Right ventricle myocardium inferior (tissue), 1 donor: ENCODE results near the gene ABCA13. TPM values are rescaled to one million over a fixed set of nuclear protein-coding genes. Genes with fewer than 3 reads are reported as not detected.
"Not testable (repeated sequence)": the region's sequence is repeated elsewhere in the genome, so short reads cannot be mapped to it uniquely, and the experiment has no call there.

Source experiments
- ATAC-seq: fragments of 200-7000 bp; cut with Tn5 transposase; one replicate; pipeline ENCODE4 v1.9.1; 2020; ENCODE audit warnings: mild to moderate bottlenecking, moderate library complexity
- DNase-seq: peaks from one replicate; pipeline ENCODE4 v3.0.0; 2021; ENCODE audit errors: missing footprints
- intact Hi-C: fragments of 100-400 bp; cut with DNase I; formaldehyde crosslinking; loops from one replicate; pipeline ENCODE4 v1.11.0; 2022
- long read RNA-seq: library from polyadenylated mRNA; unstranded; transcript quantifications from one replicate; pipeline ENCODE4 v2.0.0, GENCODE V29; 2021
- total RNA-seq: library from RNA; stranded (reverse); fragmentation: NEBNext Ultra II Directional; extraction: Animal tissue kit (Norgen Biotek cat#: 25700); gene quantifications from one replicate; pipeline ENCODE4 v1.2.1, GENCODE V29; 2021
- donor health status: DM: no; HTN: yes; CAD: no; lungs with severe emphysema.

ABCA13 gene, protein sequence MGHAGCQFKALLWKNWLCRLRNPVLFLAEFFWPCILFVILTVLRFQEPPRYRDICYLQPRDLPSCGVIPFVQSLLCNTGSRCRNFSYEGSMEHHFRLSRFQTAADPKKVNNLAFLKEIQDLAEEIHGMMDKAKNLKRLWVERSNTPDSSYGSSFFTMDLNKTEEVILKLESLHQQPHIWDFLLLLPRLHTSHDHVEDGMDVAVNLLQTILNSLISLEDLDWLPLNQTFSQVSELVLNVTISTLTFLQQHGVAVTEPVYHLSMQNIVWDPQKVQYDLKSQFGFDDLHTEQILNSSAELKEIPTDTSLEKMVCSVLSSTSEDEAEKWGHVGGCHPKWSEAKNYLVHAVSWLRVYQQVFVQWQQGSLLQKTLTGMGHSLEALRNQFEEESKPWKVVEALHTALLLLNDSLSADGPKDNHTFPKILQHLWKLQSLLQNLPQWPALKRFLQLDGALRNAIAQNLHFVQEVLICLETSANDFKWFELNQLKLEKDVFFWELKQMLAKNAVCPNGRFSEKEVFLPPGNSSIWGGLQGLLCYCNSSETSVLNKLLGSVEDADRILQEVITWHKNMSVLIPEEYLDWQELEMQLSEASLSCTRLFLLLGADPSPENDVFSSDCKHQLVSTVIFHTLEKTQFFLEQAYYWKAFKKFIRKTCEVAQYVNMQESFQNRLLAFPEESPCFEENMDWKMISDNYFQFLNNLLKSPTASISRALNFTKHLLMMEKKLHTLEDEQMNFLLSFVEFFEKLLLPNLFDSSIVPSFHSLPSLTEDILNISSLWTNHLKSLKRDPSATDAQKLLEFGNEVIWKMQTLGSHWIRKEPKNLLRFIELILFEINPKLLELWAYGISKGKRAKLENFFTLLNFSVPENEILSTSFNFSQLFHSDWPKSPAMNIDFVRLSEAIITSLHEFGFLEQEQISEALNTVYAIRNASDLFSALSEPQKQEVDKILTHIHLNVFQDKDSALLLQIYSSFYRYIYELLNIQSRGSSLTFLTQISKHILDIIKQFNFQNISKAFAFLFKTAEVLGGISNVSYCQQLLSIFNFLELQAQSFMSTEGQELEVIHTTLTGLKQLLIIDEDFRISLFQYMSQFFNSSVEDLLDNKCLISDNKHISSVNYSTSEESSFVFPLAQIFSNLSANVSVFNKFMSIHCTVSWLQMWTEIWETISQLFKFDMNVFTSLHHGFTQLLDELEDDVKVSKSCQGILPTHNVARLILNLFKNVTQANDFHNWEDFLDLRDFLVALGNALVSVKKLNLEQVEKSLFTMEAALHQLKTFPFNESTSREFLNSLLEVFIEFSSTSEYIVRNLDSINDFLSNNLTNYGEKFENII (N-terminal part only)
- total RNA-seq = not detected
- long read RNA-seq, partial matches to known transcripts = 0 of 1 reads
- long read RNA-seq, other reads (novel, unspliced or antisense) = 1 of 1 reads

DNA sequence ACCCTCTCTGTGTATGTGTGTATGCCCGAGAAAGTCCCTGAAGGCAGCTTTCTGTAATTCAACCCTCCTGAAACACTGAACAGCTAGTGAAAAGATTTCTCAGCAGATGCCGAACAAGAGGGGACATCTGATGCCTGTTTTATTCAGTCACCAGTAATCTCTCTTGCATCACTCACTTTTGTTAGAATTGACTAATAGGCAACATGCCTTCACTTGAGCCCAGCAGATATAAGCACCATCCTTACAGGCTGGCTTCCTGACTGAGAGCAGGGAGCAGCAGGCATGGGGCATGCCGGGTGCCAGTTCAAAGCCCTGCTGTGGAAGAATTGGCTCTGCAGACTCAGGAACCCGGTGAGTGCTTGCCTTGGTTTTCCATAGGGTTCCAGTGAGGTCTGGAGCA, at the start of gene ABCA13:
Gene ABCA13, plus strand, starts transcription at position 257 of the 400 bp plus-strand sequence. Its CDS starts 26 bp downstream, at position 283.
- no peak for ATAC-seq
- intact Hi-C loops = no loop called here

DNA sequence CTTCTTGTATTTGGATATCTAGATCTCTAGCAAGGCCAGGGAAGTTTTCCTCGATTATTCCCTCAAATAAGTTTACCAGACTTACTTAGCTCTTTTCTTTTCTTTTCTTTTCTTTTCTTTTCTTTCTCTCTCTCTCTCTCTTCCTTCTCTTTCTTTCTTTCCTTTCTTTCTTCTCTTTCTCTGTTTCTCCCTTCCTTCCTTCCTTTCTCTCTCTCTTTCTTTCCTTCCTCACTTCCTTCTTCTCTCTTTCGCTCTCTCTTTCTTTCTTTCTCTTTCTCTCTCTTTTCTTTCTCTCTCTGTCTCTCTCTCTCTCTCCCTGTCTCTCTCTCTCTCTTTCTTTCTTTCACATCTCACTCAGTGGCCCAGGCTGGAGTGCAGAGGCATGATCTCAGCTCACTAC, 45.2 kb upstream of the ABCA13 start:
- ATAC-seq = no peak
- intact Hi-C loops = no loop called here
- DNase-seq = no peak

More for the DNA sequence above, at the start of gene ABCA13:
- DNase-seq = no peak

GRCh38 chr7:48130658-48131108, 40.6 kb upstream of the ABCA13 start:
- ATAC-seq = no peak

DNA sequence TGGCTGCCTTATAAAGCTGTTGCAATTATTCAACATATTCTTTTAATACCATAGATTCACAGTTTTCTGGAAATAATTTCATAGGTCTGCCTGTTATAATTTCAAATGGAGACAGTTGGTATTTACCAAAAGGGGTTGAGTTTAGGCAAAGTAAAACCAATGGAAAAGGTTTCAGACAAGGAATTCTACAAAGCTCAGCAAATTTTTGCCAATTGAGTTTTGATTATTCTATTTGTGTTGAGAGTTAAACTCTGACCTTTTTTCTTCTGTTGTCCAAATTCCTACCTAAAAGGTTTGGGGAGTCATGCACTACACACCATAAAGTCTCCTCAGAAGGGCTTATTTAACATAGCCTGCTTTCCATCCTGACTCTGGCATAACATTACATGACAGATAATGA, 38.5 kb upstream of the ABCA13 start:
- intact Hi-C loops = no loop called here
- ATAC-seq = no peak

More at GRCh38 chr7:48130658-48131108, 40.6 kb upstream of the ABCA13 start:
- DNase-seq = no peak
- intact Hi-C loops = no loop called here

DNA sequence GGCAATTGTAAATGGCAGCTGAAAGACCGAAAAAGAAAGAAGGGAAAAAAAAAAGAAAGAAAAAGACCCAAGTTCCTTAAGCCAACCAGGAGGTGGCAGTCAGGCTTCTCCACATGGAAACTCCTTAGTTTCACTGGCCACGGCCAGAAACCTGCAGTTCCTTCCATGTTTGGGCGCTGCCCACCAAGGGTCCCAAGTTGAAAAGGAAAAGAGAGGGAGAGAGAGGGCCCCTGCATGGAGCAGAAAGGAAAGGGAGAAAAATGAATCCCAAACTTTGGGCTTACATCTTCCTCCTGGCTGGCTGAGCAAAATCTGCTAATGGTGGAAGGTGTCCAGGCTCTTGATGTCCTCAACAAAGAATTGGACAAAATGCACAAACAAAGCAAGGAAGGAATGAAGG, 31.8 kb upstream of the ABCA13 start:
- DNase-seq = no peak
- no peak for ATAC-seq
- intact Hi-C loops = no loop called here

More for the DNA sequence above, 38.5 kb upstream of the ABCA13 start:
- no peak for DNase-seq

DNA sequence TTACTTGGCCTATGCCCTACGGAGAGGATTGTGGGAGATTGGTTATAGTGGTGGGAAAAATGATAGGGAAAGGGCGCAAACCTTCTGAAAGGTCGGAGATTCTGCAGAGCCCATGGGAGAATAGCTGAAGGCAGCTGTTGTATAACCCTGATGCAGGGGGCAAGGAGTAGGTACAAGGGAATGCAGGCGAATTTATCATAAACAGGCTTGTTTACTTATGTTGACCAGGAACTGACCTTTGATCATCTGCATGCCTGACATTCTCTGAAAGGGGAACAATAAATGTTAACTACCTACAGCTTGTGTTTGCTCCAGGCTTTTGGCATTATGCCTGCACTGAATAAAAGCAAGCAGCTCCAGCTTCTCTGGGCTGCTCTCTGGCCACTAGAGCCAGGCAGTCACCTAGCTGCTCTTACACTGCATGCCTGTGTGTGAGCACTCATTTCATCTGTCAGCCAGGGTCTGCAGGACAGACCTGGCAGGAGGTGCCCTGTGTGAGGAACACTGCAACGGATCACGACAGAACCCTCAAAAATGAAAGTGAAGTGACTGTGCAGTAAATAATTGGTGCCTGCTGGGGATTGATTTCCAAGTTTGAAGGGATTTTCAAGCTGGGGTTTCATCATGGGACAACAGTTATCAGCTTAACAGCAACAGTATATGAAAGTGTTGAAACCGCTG, 31.1 kb upstream of the ABCA13 start:
- intact Hi-C loops = no loop called here
- ATAC-seq (no peak), DNase-seq (no peak)

DNA sequence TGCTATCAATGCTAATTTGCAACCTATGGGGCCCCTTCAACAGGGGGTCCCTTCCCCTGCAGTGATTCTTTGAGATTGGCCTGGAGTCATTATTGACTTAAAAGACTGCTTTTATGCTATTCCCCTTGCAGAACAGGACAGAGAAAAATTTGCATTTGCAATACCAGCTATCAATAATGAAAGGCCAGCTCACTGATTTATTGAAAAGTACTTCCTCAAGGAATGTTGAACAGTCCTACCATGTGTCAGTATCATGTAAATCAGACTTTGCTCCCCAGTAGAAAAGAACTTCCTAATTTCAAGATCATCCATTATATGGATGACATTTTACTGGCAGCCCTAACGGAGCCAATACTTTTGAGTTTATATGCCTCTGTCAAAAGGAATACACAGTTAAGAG, 29.7 kb upstream of the ABCA13 start:
- intact Hi-C loops = no loop called here
- ATAC-seq (no peak), DNase-seq (no peak)

GRCh38 chr7:48144291-48144768, 26.9 kb upstream of the ABCA13 start:
- intact Hi-C loops = no loop called here
- ATAC-seq (no peak), DNase-seq (no peak)

DNA sequence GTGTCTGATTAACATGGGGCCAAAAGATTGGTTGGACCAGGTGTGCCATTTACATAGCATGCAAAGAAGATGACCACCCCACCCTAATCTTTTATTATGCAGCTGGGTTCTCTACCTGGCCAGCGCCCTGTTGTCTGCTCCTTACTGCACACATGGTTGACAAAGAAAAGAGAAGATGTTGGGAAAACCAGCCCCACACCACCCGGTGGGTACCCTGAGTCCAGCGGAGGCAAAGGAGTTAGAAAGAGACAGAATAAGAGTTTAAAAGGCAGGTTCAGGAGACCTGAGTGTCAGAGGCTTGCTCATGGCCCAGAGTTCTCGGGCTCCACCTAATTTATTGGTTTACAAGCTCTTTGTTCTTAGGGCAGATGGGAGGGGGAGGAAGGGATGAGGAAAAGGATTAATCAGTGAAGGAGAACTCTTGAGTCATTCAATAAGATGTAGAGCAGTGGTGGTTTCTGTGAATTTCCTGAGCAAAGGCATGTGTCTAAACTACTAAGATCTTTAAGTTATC, 24.1 kb upstream of the ABCA13 start:
- intact Hi-C loops = no loop called here

GRCh38 chr7:48147690-48148089, 23.6 kb upstream of the ABCA13 start:
- DNase-seq, ATAC-seq, intact Hi-C loops: not testable (repeated sequence)

More for the DNA sequence above, 24.1 kb upstream of the ABCA13 start:
- DNase-seq (no peak), ATAC-seq (no peak)

DNA sequence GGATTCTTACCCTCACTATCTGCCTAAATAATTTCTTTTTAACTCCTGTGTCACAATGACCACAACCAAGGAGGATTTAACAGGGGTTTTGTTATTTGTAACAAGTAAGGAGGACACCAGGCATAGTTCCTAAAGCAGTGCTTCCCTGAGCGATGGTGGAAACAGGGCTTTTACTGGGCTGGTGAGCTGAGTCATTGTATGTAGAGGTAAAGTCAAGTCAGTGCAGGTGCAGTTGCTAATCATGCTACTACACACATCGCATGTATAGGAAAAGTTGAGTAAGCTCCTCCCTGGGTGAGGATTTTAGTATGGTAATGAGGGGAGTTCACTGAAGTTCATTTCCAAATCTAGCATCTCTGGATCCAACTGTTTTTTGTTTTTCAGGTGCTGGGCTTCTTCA, 22.9 kb upstream of the ABCA13 start:
- DNase-seq (no peak), ATAC-seq (no peak)
- intact Hi-C loops = no loop called here

DNA sequence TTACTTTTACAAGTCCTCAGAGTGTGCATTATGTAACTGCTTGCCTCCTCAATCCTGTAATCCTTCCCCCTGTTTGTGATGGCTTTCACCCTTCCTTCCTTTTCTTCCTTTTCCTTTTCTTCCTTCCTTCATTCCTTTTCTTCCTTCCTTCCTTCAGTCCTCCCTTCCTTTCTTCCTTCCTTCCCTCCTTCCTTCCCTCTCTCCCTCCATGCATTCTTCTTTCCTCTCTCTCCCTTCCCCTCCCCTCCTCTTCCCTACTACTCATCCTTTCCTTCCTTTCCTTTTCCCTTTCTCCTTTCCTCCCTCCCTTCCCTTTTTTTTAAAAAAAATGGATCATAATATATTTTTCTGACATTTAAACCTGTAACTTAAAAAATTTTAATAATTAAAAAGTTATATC, 22.2 kb upstream of the ABCA13 start:
- intact Hi-C loops = no loop called here
- no peak for ATAC-seq
- DNase-seq = no peak

DNA sequence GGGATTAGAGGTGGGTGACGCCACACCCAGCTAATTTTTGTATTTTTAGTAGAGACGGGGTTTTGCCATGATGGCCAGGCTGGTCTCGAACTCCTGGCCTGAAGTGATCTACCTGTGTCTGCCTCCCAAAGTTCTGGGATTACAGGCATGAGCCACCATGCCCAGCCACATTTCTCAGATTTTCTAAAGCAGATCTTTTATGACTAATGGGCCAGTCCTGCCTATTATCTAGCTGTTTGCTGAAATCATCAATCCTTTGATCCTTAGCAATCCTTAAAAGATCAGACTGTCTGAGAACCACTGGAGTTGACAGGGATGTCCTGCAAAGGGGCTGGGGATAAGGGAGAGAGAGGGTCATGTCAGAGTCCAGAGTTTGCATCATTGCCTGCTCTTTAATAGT, 21.2 kb upstream of the ABCA13 start:
- no peak for ATAC-seq
- no peak for DNase-seq
- intact Hi-C loops = no loop called here

- DNase-seq (no peak), ATAC-seq (no peak)
- intact Hi-C loops = no loop called here
Measured at GRCh38 chr7:48154792-48155413, 16.4 kb upstream of the ABCA13 start.

DNA sequence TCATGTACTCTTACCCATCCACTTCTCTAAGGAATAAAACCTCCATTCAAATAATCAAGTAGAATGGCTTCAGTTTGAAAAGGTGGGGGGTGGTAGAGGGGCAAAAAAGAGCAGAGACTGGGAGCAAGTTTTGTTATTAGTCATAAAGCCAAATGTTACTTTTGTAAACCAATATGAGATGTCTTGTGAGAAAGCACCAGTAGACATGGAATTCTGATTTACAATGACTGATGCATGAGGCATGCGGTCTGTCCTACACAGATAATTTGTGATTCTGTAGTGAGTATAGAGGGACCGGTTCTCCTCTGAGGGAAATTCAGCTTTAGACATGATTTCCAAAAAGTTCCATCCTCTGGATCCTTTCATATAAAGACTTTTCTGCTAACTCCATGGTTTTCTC, 12.9 kb upstream of the ABCA13 start:
- intact Hi-C loops = no loop called here
- DNase-seq = no peak
- no peak for ATAC-seq

GRCh38 chr7:48161407-48162125, 9.7 kb upstream of the ABCA13 start:
- no peak for DNase-seq
- intact Hi-C loops = no loop called here
- no peak for ATAC-seq

DNA sequence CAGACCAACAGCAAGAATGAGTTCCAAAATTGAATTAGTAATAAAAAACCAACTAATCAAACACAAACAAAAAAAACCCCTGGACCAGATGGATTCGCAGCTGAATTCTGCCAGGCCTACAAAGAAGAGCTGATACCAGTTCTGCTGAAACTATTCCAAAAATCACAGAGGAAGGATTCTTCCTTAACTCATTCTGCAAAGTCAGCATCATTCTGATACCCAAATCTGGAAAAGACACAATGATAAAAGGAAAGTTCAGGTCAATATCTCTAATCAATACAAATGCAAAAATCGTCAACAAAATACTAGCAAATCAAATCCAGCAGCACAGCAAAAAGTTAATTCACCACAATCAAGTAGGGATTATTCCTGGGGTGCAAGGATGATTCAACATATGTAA, 6.1 kb upstream of the ABCA13 start:
- intact Hi-C loops = no loop called here
- ATAC-seq (no peak), DNase-seq (no peak)
